H1 (cell line): ENCODE data around the gene PAXX. TPM values are rescaled to one million over a fixed set of nuclear protein-coding genes. Genes with fewer than 3 reads are reported as not detected.

Experiments
- CTCF ChIA-PET: fragments of 300-600 bp; sonication (Branson Sonifier 250); formaldehyde crosslinking; loops from one replicate; lab custom pipeline; 2021; ENCODE audit not compliant: partially characterized antibody; lab: Charles Lee
- POLR2A ChIA-PET: fragments of 300-600 bp; sonication (Branson Sonifier 250); formaldehyde crosslinking; loops from one replicate; lab custom pipeline; 2021; ENCODE audit warnings: inconsistent platforms; ENCODE audit not compliant: partially characterized antibody; lab: Charles Lee
- DNase-seq, 2 experiments: peaks; one replicate each; pipeline versions ENCODE4 v3.0.0 to v3.0.0-alpha.2; 2010 to 2022; ENCODE audit warnings: low spot score in 2 of 2, low read depth in 1 of 2, mixed read lengths in 1 of 2
- FAIRE-seq: peaks from 2 replicates; lab custom pipeline; 2011; peaks lifted over from hg19 to GRCh38; lab: Jason Lieb, UNC
- H2AFZ ChIP-seq: 2 replicates; pipeline ENCODE4 v1.8.1; 2012; ENCODE audit warnings: low read length, inconsistent platforms
- H2AK5ac ChIP-seq: 2 replicates; pipeline ENCODE4 v1.6.1; 2013; ENCODE audit warnings: low read depth, low read length
- H2BK120ac ChIP-seq: replicated peaks from 2 replicates; pipeline ENCODE3; 2013; ENCODE audit warnings: low read depth, low read length, inconsistent platforms
- H2BK12ac ChIP-seq: 2 replicates; pipeline ENCODE4 v1.6.1; 2013; ENCODE audit warnings: low read depth, low read length
- H2BK15ac ChIP-seq: 2 replicates; pipeline ENCODE4 v1.6.1; 2013; ENCODE audit warnings: low read length
- H2BK20ac ChIP-seq: 2 replicates; pipeline ENCODE4 v1.6.1; 2013; ENCODE audit warnings: low read length
- H2BK5ac ChIP-seq: 2 replicates; pipeline ENCODE4 v1.6.1; 2013; ENCODE audit warnings: low read depth, low read length
- H3K14ac ChIP-seq: 2 replicates; pipeline ENCODE4 v1.6.1; 2013; ENCODE audit warnings: inconsistent platforms; ENCODE audit not compliant: insufficient read length
- H3K18ac ChIP-seq: 2 replicates; pipeline ENCODE4 v1.6.1; 2013; ENCODE audit warnings: low read length; ENCODE audit errors: extremely low read depth
- H3K23ac ChIP-seq: 2 replicates; pipeline ENCODE4 v1.6.1; 2013; ENCODE audit warnings: inconsistent platforms; ENCODE audit not compliant: insufficient read length
- H3K23me2 ChIP-seq: 2 replicates; pipeline ENCODE4 v1.6.1; 2013; ENCODE audit warnings: low read depth, low read length
- H3K27ac ChIP-seq: 2 replicates; pipeline ENCODE4 v1.6.1; 2011; ENCODE audit warnings: low read depth, low read length, inconsistent platforms
- H3K27me3 ChIP-seq, 4 experiments: replicated peaks in 1 of 4; 1 replicate in 1 of 4; 2 replicates in 3 of 4; pipeline versions ENCODE4 v1.6.1 to v1.8.1; 2011 to 2013; ENCODE audit warnings: low read length in 3 of 4, mild to moderate bottlenecking in 3 of 4, inconsistent platforms in 2 of 4, mixed read lengths in 2 of 4, moderate library complexity in 1 of 4; ENCODE audit not compliant: control insufficient read depth in 3 of 4, insufficient read depth in 3 of 4; ENCODE audit errors: extremely low read depth in 1 of 4
- H3K36me3 ChIP-seq, 4 experiments: 2 replicates each; pipeline versions ENCODE4 v1.6.1 to v1.8.1; 2011 to 2013; ENCODE audit warnings: mild to moderate bottlenecking in 4 of 4, low read length in 3 of 4, moderate library complexity in 2 of 4, control low read depth in 1 of 4, inconsistent platforms in 1 of 4; ENCODE audit not compliant: insufficient read depth in 4 of 4, control insufficient read depth in 2 of 4
- H3K4ac ChIP-seq: replicated peaks from 2 replicates; pipeline ENCODE3; 2013; ENCODE audit warnings: low read length, low read depth, mixed read lengths, inconsistent platforms; ENCODE audit not compliant: insufficient read length
- H3K4me1 ChIP-seq, 4 experiments: replicated peaks in 1 of 4; 1 replicate in 1 of 4; 2 replicates in 3 of 4; pipeline versions ENCODE4 v1.6.1 to v1.8.1; 2011 to 2013; ENCODE audit warnings: low read length in 3 of 4, inconsistent platforms in 2 of 4, mixed read lengths in 1 of 4; ENCODE audit not compliant: insufficient read depth in 4 of 4, control insufficient read depth in 3 of 4
- H3K4me2 ChIP-seq, 2 experiments: 2 replicates each; pipeline versions ENCODE4 v1.6.1 to v1.8.1; 2011 to 2013; ENCODE audit warnings: low read depth in 2 of 2, low read length in 2 of 2, control low read depth in 1 of 2, inconsistent platforms in 1 of 2, mild to moderate bottlenecking in 1 of 2; ENCODE audit not compliant: insufficient read depth in 1 of 2
- H3K4me3 ChIP-seq, 4 experiments: fragments of 200-600, 300-600 bp in 1 of 4; sonication (generic), shearing (Covaris generic), sonication (Bioruptor Twin) in 1 of 4; 2 replicates each; pipeline versions ENCODE4 v1.5.1 to v1.8.1; 2011 to 2016; ENCODE audit warnings: low read length in 4 of 4, low read depth in 3 of 4, control low read depth in 2 of 4, inconsistent platforms in 2 of 4, mild to moderate bottlenecking in 2 of 4, mixed read lengths in 1 of 4, moderate library complexity in 1 of 4; ENCODE audit not compliant: insufficient read depth in 2 of 4; ENCODE audit errors: extremely low read depth in 1 of 4
- H3K56ac ChIP-seq: replicated peaks from 2 replicates; pipeline ENCODE3; 2013; ENCODE audit warnings: low read depth, mild to moderate bottlenecking, mixed read lengths, low read length, inconsistent platforms; ENCODE audit not compliant: insufficient read length
- H3K79me1 ChIP-seq: 2 replicates; pipeline ENCODE4 v1.6.1; 2013; ENCODE audit warnings: low read depth, low read length, control low read depth
- H3K79me2 ChIP-seq, 2 experiments: 2 replicates each; pipeline versions ENCODE4 v1.6.1 to v1.8.1; 2012 to 2013; ENCODE audit warnings: low read length in 2 of 2, mild to moderate bottlenecking in 2 of 2, inconsistent platforms in 1 of 2; ENCODE audit not compliant: insufficient read depth in 2 of 2, control insufficient read depth in 1 of 2
- H3K9ac ChIP-seq, 4 experiments: replicated peaks in 1 of 4; 1 replicate in 1 of 4; 2 replicates in 3 of 4; pipeline versions ENCODE4 v1.6.1 to v1.8.1; 2011 to 2013; ENCODE audit warnings: low read depth in 3 of 4, low read length in 3 of 4, control low read depth in 2 of 4, mild to moderate bottlenecking in 2 of 4, moderate library complexity in 2 of 4, inconsistent platforms in 1 of 4; ENCODE audit errors: extremely low read depth in 1 of 4
- H3K9me3 ChIP-seq, 2 experiments: 2 replicates each; pipeline versions ENCODE4 v1.6.1 to v1.8.1; 2012 to 2013; ENCODE audit warnings: mild to moderate bottlenecking in 2 of 2, moderate library complexity in 2 of 2, control low read depth in 1 of 2, inconsistent platforms in 1 of 2, low read depth in 1 of 2, low read length in 1 of 2, mixed read lengths in 1 of 2; ENCODE audit not compliant: insufficient read depth in 2 of 2
- H4K20me1 ChIP-seq, 2 experiments: replicated peaks in 1 of 2; 2 replicates each; pipeline versions ENCODE3 to v1.8.1; 2011 to 2013; ENCODE audit warnings: inconsistent platforms in 2 of 2, low read length in 2 of 2, mild to moderate bottlenecking in 1 of 2; ENCODE audit not compliant: insufficient read depth in 2 of 2, control insufficient read depth in 1 of 2
- H4K5ac ChIP-seq: 2 replicates; pipeline ENCODE4 v1.6.1; 2013; ENCODE audit warnings: low read length, low read depth, mixed read lengths, inconsistent platforms; ENCODE audit not compliant: insufficient read length
- H4K8ac ChIP-seq: 2 replicates; pipeline ENCODE4 v1.8.0; 2013; ENCODE audit warnings: mild to moderate bottlenecking, moderate library complexity, low read length, inconsistent platforms; ENCODE audit not compliant: insufficient read depth; ENCODE audit errors: extremely low read depth
- H4K91ac ChIP-seq: replicated peaks from 2 replicates; pipeline ENCODE3; 2013; ENCODE audit warnings: low read length, mixed read lengths, inconsistent platforms; ENCODE audit not compliant: insufficient read length
- BRCA1 ChIP-seq: IDR thresholded peaks from 2 replicates; pipeline ENCODE4 v1.6.1; 2012; ENCODE audit warnings: low read depth, low read length, improper control_type of control experiment
- CEBPB ChIP-seq: IDR thresholded peaks from 2 replicates; pipeline ENCODE4 v1.6.1; 2012; ENCODE audit warnings: low read depth, low read length
- CHD2 ChIP-seq: IDR thresholded peaks from 2 replicates; pipeline ENCODE4 v1.6.1; 2012; ENCODE audit warnings: low read length, improper control_type of control experiment
- CTBP2 ChIP-seq: IDR thresholded peaks from 2 replicates; pipeline ENCODE4 v1.7.0; 2011; ENCODE audit warnings: borderline replicate concordance, mild to moderate bottlenecking, moderate library complexity, mixed read lengths, low read length; ENCODE audit not compliant: insufficient read depth, insufficient read length
- KDM4A ChIP-seq: IDR thresholded peaks from one replicate; pipeline ENCODE4 v1.7.1; 2012; ENCODE audit warnings: low read depth, mild to moderate bottlenecking, moderate library complexity, low read length, inconsistent platforms; ENCODE audit not compliant: severe bottlenecking
- MAFK ChIP-seq: IDR thresholded peaks from 2 replicates; pipeline ENCODE4 v1.6.1; 2012; ENCODE audit warnings: low read depth, mild to moderate bottlenecking, improper control_type of control experiment, low read length
- WGBS, 2 experiments: shearing (Covaris generic) in 1 of 2; methylation state at CpG; one replicate each; pipeline versions ENCODE4 v1.1.6 to v1.1.7; 2013 to 2015; ENCODE audit warnings: low lambda C conversion rate in 2 of 2, mixed read lengths in 2 of 2, inconsistent platforms in 1 of 2, low coverage in 1 of 2, missing lambda C conversion rate in 1 of 2; ENCODE audit not compliant: insufficient replicate concordance in 2 of 2, insufficient coverage in 1 of 2, insufficient read length in 1 of 2; ENCODE audit errors: extremely low coverage in 1 of 2, missing lambda C conversion rate in 1 of 2; 5-methylcytosine and 5-hydroxymethylcytosine counted together
- polyA plus RNA-seq, 7 experiments: library from polyadenylated mRNA; depleted of rRNA in 3 of 7; stranded (reverse) in 5 of 7; unstranded in 2 of 7; fragments of >200 nt in 5 of 7; fragments of 200-250 nt in 2 of 7; gene quantifications; 1 replicate in 5 of 7; 2 replicates in 1 of 7; 4 replicates in 1 of 7; pipeline versions ENCODE4 v1.2.1 to v1.2.3, GENCODE V29; 2011 to 2013; ENCODE audit warnings: missing spikeins in 2 of 7, mixed read lengths in 2 of 7
- total RNA-seq: library from RNA; stranded (reverse); fragmentation: NEBNext Ultra II Directional; extraction: Animal tissue kit (Norgen Biotek cat#: 25700); gene quantifications from 2 replicates; pipeline ENCODE4 v1.2.1, GENCODE V29; 2021
- TF ChIP-seq, protein P1 (sequence below), 3 experiments: IDR thresholded peaks; 1 replicate in 2 of 3; 2 replicates in 1 of 3; pipeline versions ENCODE4 v1.5.1 to v1.6.1; 2011; ENCODE audit warnings: low read length in 3 of 3, mild to moderate bottlenecking in 3 of 3, inconsistent platforms in 2 of 3, low read depth in 1 of 3, moderate library complexity in 1 of 3; ENCODE audit not compliant: insufficient read depth in 1 of 3; ENCODE audit errors: control extremely low read depth in 1 of 3
- TF ChIP-seq, protein P2 (sequence below): IDR thresholded peaks from 2 replicates; pipeline ENCODE4 v1.6.1; 2012; ENCODE audit warnings: low read length, inconsistent platforms

Gene PAXX
- total and polyA plus RNA-seq, 2 of the 8 experiments (the other 6 are each of a cell fraction or from before 2014, with no cell fraction given), result 43.4 to 45.9 TPM

DNA sequence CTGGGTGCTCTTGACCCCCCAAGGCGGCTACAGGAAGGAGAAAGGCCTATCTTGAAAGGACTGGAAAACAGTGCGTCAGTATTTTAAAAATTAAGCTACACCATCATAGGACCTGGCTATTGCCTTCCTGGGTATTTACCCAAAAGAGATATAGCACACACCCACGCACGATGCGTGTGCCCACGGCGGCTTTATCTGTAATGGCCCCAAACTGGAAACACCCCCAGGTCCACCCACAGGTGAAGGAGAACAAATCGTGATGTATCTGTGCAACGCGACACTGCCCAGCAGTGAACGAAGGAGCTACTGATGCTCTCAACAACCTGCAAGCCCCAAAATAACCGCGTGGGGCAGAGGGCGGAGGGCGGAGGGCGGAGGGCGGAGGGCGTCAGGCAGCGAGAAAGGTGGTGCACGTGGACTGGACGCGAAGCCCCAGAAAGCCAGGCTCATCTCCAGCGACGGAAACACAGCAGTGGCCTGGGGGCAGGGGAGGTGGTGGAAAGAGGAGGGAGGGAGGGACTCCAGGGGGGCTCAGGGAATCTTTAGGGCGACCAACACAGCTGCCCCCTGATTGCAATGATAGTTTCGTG is 27.3 kb upstream of the PAXX start:
- H2BK20ac ChIP-seq, result no peak overlapping the region
- no peak overlapping the region for H2BK120ac ChIP-seq
- H3K23ac ChIP-seq, result no peak overlapping the region
- no peak overlapping the region for H2BK5ac ChIP-seq
- no peak overlapping the region for H3K4me3 ChIP-seq
- no peak overlapping the region for H2AFZ ChIP-seq
- H2BK12ac ChIP-seq, result 0 out of 2 replicates have a peak overlapping the region, but pooled peaks have one; percentile 50
- FAIRE-seq (no peak), DNase-seq (no peak)
- peak overlapping the region; percentile 61; the same call in 1 of the 2 replicates for H2BK15ac ChIP-seq
- H4K91ac ChIP-seq, result peak overlapping the region; percentile 65
- H3K4me1 ChIP-seq, result peaks cover 0 to 7% (median 5%) of the 10 kb centered on the region in 4 experiments; a peak in 4 of 7 replicates
- H3K4me2 ChIP-seq, result no peak overlapping the region
- no peak overlapping the region for H3K4ac ChIP-seq
- H3K56ac ChIP-seq, result no peak overlapping the region
- H4K5ac ChIP-seq, result no peak overlapping the region
- no peaks in the 10 kb centered on the region for H3K79me2 ChIP-seq
- H3K27me3 ChIP-seq, result no peaks in the 10 kb centered on the region
- no peaks in the 10 kb centered on the region for H3K23me2 ChIP-seq
- no peak overlapping the region for H3K14ac ChIP-seq
- H3K9ac ChIP-seq, result no peak overlapping the region
- 93% methylated on average over 18 of the region's 26 CpGs; no CpG with 5 or more reads in 1 of the 2 experiments for WGBS, 2 experiments
- no peak overlapping the region for H4K8ac ChIP-seq
- no peak overlapping the region for H3K27ac ChIP-seq
- H3K36me3 ChIP-seq, result no peaks in the 10 kb centered on the region
- H2AK5ac ChIP-seq, result no peak overlapping the region
- H3K18ac ChIP-seq, result no peak overlapping the region
- H4K20me1 ChIP-seq, result no peaks in the 10 kb centered on the region
- CTCF ChIA-PET, result interaction anchor here (0.8 to 9.4 kb wide), 8 partner anchors 10 to 99 kb away, joined by 3 to 38 read pairs (median 4); partner anchors contain the start of gene LCN12
- no peaks in the 10 kb centered on the region for H3K9me3 ChIP-seq
- H3K79me1 ChIP-seq, result no peaks in the 10 kb centered on the region; the same call in 1 of the 2 replicates
- POLR2A ChIA-PET, result interaction anchor here (1.9 to 2.4 kb wide), 2 partner anchors 10 to 14 kb away, joined by 5 to 10 read pairs; no protein-coding TSS in a partner anchor
- TF ChIP-seq, protein P1, sequence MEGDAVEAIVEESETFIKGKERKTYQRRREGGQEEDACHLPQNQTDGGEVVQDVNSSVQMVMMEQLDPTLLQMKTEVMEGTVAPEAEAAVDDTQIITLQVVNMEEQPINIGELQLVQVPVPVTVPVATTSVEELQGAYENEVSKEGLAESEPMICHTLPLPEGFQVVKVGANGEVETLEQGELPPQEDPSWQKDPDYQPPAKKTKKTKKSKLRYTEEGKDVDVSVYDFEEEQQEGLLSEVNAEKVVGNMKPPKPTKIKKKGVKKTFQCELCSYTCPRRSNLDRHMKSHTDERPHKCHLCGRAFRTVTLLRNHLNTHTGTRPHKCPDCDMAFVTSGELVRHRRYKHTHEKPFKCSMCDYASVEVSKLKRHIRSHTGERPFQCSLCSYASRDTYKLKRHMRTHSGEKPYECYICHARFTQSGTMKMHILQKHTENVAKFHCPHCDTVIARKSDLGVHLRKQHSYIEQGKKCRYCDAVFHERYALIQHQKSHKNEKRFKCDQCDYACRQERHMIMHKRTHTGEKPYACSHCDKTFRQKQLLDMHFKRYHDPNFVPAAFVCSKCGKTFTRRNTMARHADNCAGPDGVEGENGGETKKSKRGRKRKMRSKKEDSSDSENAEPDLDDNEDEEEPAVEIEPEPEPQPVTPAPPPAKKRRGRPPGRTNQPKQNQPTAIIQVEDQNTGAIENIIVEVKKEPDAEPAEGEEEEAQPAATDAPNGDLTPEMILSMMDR (IDR thresholded peaks at IDR 0.05; ENCODE audit: control extremely low read depth in 1 of 3, insufficient read depth in 1 of 3, low read depth in 1 of 3, low read length in 3 of 3), result no peak
- no peak for TF ChIP-seq CTBP2
- TF ChIP-seq, protein P2, sequence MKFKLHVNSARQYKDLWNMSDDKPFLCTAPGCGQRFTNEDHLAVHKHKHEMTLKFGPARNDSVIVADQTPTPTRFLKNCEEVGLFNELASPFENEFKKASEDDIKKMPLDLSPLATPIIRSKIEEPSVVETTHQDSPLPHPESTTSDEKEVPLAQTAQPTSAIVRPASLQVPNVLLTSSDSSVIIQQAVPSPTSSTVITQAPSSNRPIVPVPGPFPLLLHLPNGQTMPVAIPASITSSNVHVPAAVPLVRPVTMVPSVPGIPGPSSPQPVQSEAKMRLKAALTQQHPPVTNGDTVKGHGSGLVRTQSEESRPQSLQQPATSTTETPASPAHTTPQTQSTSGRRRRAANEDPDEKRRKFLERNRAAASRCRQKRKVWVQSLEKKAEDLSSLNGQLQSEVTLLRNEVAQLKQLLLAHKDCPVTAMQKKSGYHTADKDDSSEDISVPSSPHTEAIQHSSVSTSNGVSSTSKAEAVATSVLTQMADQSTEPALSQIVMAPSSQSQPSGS, result no peak
- no peak for TF ChIP-seq MAFK
- no peak for TF ChIP-seq BRCA1
- no peak for TF ChIP-seq KDM4A
- TF ChIP-seq CEBPB, result no peak
- no peak for TF ChIP-seq CHD2
